ENCODE measurements around the gene KDM4C.

DNA sequence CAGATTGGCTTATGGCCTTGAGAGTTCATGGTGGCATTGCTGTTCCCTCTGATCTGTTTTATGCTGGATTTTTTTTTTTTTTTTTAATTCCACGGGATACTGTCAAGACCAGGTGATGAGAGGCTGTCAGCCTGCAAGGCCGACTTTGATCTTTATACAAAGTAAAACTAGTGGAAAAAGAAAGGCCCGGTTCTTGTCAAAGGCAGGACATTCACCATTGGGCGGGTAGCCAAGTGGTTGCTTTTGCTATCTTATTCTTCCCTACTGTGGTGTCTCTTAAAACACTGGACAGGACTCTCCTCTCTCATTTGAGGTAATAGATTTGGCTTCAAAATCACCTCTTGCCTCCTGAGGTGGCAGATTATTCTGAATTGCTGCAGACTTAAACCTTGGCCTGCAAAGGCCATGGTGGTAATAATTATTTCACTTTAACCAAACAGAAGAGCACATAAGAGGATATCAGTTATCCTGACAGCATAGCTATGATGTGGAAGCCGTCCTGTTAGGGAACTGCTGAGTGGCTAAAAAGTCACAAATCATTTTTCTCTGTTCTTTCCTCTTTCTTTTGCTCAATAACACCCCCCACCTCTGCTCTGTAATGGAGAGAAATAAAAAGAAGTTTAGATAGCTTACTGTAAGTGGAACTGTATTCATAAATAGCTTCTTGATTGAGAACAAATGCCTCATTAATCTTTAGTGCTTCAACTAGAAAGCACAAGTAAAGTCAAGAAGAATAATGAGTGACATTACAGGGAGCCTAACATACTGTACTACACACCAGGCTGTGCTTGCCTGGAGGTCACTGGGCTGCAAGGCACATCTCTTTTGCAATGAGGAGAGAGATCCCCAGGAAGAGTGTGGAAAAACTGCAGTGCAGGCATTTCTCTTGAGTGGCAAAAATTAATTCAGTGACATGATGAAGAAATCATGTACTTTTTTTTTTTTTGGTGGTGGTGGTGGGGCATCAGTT lies 275.6 kb downstream of the KDM4C start:
- TF ChIP-seq, protein P1, sequence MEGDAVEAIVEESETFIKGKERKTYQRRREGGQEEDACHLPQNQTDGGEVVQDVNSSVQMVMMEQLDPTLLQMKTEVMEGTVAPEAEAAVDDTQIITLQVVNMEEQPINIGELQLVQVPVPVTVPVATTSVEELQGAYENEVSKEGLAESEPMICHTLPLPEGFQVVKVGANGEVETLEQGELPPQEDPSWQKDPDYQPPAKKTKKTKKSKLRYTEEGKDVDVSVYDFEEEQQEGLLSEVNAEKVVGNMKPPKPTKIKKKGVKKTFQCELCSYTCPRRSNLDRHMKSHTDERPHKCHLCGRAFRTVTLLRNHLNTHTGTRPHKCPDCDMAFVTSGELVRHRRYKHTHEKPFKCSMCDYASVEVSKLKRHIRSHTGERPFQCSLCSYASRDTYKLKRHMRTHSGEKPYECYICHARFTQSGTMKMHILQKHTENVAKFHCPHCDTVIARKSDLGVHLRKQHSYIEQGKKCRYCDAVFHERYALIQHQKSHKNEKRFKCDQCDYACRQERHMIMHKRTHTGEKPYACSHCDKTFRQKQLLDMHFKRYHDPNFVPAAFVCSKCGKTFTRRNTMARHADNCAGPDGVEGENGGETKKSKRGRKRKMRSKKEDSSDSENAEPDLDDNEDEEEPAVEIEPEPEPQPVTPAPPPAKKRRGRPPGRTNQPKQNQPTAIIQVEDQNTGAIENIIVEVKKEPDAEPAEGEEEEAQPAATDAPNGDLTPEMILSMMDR (IDR thresholded peaks at IDR 0.05) = no peak
- TF ChIP-seq EP300 (IDR thresholded peaks at IDR 0.05) = no peak
